GM11168 (cell line): ENCODE results near the gene DEDD2.

Experiments used
- in situ Hi-C: fragments of 300-500 bp; cut with MboI; formaldehyde crosslinking; loops from one replicate; pipeline ENCODE4 v1.12.0; 2022; ENCODE audit warnings: low sequenced_read_pairs; ENCODE audit not compliant: unreplicated experiment

The DEDD2 gene

GRCh38 chr19:42175952-42176648 is 41.4 kb downstream of the DEDD2 start:
- in situ Hi-C loops: no loop called here

DNA sequence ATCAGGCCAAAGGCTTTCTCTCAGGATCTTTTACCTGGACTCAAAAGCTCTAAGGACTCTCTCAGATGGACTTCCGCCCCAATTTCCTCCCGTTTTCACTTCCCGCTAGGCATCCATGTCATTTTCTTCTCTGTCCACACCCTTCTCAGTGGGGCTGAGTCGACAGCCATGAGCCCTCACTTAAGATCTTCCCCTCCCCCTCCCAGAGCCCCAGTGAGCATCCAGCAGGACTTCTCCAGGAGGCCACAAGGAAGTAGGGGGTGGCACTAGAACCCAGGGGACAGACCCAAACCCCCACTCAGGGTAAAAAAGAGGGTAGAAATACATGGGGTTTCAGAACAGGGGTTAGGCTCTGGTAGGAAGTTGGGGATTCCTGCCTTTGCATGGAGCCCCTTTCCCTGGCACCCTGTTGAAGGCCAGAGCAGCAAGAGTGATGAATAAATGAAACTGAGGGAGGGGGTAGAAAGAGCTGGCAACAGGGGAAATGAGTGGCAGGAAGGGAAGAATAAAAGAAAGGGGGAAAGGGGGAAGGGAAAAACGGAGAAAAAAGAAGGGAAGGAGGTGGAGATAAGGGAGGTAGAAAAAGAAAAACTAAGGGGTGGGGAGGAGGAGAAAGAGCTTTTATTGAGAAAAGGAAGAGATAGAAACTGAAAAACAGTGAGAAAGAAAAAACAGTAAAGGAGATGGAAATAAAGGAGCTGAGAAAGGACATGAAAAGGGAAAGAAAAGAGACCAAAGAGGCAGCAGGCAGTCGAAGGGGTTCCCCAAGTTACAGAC is 42.3 kb downstream of the DEDD2 start:
- in situ Hi-C loops: no loop called here

DNA sequence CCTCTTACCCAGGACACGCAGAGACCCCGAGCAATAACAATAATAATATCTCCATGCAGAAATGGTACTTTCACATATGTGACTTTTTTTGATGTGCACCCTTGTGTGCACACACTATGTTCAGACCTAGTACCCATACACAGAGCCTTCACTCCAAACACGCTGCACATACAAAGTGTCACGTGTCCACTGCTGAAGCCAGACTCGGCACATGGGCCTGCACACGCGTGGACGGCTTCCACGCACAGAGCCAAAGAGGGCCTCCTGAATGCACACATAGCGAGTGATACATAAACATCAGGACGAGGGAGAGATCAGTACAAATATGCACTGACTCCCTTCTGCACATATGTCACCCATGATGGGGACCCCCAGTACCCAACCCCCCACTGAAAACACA is 43.3 kb downstream of the DEDD2 start:
- in situ Hi-C loops: no loop called here

GRCh38 chr19:42173695-42174094 is 43.8 kb downstream of the DEDD2 start:
- in situ Hi-C loops: no loop called here

DNA sequence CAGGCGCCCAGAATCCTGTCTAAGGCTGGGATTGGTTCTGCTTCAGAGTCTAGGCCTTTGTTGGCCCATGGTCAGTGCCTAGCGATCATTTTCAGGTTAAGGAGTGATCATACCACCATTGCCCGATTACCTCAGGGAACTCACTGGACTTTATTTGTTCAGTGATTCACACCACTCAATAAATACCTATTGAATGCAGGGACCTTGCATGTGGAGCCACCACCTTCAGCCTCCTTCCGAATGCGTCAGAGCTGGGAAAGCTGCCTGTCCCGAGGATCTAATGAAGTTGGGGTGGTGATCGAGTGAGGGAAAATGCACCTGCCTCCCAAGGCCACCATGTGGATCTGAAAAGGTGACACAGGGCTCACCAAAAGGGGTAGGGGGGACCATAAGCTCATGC is 45.2 kb downstream of the DEDD2 start:
- in situ Hi-C loops: no loop called here

DNA sequence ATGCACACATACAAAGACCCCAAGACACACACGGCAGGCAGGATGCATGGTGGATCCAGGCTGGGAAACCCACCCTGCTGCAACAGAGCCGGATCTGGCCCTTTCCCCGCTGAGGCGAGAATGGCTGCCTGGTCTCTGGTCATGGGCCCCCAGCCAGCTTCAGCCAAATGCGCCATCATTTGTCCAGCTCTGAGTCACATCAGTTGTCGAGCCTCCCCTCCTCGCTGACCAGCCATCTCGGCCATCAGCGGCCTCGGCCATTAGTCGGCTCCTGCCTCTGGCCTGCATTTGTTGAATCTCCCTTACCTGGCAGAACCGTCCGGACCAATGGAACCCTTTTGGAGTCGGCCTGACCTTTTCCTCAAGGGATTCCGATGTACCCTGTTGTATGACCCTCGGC is 46.8 kb downstream of the DEDD2 start:
- in situ Hi-C loops: no loop called here

DNA sequence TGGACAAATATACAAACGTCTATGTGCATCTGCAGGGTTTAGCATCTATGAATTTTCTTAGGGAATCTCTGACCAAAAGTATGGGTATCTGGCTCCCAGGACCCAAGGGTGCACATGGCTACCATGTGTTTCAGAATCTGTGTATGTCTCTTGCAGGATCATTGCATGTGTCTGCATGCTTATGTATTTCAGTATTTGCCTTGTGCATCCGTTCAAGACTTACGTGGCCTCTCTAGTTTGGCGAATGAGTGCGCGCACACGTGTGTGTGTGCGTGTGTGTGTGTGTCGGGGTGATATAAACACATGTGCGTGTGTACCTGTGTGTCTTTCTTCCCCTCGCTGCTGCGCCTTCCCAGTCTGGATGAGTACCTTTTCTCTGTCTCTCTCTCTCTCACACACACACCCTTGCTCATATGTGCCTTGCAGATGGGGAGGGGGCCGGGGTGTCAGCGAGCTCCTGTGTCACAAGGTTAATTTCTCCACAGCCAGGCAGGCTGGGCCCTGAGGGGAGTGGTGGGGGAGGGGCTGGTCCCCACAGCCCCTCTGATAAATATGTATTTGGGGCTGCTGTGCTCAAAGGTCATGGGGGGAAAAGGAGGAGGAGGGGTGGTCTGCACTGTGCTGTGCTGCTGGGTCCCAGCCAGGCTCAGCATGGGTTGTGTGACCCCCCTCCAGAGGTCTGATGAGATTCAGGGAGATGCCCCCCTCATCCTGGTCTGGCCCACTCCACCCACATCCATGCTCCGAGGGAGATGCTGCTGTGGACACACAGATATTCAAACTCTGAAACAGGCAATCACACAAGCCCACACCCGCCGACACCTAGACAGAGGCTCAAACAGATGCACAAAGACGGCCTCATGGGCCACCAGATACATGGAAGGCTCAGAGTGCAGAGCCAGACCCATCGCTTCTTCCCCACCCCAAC is 47.7 kb downstream of the DEDD2 start:
- in situ Hi-C loops: no loop called here

DNA sequence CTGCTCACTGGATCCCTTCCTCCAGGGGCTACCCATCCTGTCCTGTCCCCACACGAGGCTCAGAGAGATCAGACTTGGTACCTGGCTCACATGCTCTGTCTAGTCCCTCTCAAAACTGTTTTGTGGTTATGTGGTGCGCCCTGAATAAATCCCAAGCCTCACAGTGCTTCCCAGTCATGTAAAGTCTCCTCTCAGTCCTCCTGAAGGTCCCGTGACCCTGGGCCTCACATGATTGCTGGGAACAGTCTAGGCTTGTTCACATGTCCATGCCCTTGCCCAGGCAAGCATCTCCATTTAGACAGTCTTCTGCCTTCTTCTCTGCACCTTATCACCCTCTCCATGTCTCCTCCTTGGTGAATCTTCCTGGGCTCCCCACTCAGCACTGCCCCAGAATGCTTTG is 49.3 kb downstream of the DEDD2 start:
- in situ Hi-C loops: no loop called here

GRCh38 chr19:42166316-42166715 is 51.2 kb downstream of the DEDD2 start:
- in situ Hi-C loops: no loop called here

GRCh38 chr19:42165146-42165545 is 52.3 kb downstream of the DEDD2 start:
- in situ Hi-C loops: no loop called here

- in situ Hi-C loops: no loop called here
Observed at GRCh38 chr19:42161616-42162263, 55.7 kb downstream of the DEDD2 start.

DNA sequence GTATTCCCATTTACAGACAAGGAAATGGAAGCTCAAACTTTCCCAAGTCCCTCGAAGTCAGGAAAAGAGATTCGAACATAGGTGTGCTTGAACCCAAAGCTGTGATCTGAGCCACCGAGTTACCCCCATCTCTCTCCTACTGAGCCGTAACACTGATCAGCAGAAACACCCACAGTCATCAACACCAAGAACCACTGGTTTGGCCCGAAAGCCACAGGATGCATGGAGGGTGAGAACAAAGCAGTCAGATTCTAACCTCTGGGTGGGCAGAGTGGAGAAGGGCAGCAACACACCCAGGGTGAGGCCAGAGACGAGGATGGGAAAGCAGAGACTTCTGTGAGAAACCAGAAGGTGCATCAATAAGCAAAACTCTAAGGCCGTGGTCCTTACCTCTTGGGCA is 57.5 kb downstream of the DEDD2 start:
- in situ Hi-C loops: no loop called here

DNA sequence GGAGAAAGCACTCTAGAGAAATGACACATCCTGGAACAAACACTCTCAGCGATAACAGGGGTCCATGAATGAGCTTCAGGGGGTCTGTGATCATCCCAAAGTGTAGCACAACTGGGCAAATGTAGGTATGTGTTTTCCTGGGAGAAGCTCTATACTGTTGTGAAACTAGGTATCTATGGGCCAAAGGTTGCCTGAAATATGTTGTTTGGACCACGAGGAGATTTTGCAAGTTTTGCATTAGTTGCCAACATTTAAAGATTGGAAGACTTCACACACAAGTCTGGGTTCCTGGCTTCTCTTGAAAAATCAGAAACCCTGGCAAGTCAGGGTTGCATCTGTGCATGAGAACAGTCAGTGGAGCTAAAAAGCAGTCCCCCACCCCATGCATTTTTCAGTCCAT is 58.6 kb downstream of the DEDD2 start:
- in situ Hi-C loops: no loop called here

DNA sequence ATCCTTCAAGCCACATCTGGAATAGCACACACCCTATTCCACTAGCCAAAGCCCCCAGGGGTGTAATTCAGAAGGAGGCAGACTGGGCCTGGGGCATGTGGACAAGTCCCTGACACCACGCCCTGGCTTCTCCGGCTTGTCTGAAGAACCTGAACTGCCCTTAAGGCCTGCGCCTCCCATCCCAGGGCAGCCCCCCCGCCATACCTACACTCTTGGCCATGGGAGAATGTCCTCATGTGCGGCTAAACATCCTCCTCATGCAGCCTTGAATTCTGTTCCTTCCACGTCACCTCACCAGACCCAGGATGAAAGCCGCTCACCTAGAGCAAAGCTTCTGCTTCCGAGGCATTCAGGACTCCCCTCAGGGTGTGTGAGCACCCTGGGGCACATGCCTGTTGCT is 60.9 kb downstream of the DEDD2 start:
- in situ Hi-C loops: no loop called here

- in situ Hi-C loops: no loop called here
Observed at GRCh38 chr19:42155796-42156195, 61.7 kb downstream of the DEDD2 start.

GRCh38 chr19:42154471-42155323 is 62.8 kb downstream of the DEDD2 start:
- in situ Hi-C loops: no loop called here

- in situ Hi-C loops: no loop called here
Observed at GRCh38 chr19:42153672-42154433, 63.6 kb downstream of the DEDD2 start.

DNA sequence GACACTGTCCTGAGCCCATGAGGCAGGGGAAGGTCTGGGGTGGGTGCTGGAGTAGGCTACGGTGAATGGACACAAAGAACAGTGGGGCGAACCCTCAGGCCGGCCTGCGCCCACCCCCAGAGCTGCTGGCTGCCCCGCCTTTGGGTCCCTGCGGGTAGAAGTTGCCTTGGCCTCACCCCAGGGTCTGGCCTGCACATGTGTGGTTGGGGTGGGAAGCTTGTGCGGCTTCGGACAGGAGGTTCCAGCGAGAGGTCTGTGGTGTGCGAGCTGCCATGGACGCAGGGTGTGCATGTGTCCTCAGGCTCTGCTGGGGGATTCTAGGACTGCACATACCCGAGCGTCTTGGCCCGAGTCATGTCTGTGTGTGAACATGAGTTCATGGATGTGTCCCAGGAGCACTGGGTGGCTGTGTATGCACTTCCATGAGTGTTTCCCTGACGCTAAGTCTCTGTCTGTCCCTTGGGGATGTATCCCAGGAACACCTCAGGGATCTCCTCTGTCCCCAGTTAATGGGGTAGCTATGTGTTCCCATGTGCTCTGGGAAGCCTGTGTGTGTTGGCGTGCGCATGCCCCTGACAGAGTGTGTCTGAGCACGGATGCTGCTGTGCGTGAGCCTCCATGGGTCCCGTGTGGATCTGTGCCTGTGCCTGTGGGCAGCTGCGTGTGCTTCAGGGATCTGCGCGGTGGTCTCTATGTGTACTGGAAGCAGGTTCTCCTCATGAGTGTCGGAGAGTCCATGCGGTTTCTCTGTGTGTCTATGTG is 64.4 kb downstream of the DEDD2 start:
- in situ Hi-C loops: no loop called here
